GM20000 (cell line): ENCODE results near the gene WFS1.

Experiments used
- DNase-seq: peaks from one replicate; pipeline ENCODE4 v3.0.0; 2012; ENCODE audit warnings: low spot score
- TF ChIP-seq, protein P1 (sequence below): IDR thresholded peaks from 2 replicates; pipeline ENCODE4 v1.5.1; 2012; ENCODE audit warnings: mild to moderate bottlenecking, control low read depth; ENCODE audit errors: extremely low read depth, missing control alignments

Gene WFS1

DNA sequence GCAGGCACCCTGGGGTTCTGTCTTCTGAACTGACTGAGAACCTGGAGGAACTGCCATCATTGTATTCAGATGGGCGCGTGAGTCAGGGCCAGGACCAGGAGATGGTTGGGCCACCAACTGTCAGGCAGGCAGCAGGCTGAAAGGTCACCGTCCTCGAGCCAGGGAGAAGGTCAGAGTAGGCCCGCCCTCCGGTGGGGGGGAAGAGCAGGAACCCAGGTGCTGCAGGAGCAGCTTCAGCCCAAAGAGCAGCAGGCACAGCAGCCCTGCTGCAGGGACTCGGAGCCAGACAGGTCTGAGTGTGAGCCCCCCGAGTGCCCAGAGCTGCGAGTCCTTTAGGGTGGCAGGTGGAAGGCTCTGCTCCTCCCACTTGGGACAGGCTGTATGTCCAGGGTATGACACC, 26.4 kb downstream of the WFS1 start:
- DNase-seq, result no peak
- TF ChIP-seq, protein P1, sequence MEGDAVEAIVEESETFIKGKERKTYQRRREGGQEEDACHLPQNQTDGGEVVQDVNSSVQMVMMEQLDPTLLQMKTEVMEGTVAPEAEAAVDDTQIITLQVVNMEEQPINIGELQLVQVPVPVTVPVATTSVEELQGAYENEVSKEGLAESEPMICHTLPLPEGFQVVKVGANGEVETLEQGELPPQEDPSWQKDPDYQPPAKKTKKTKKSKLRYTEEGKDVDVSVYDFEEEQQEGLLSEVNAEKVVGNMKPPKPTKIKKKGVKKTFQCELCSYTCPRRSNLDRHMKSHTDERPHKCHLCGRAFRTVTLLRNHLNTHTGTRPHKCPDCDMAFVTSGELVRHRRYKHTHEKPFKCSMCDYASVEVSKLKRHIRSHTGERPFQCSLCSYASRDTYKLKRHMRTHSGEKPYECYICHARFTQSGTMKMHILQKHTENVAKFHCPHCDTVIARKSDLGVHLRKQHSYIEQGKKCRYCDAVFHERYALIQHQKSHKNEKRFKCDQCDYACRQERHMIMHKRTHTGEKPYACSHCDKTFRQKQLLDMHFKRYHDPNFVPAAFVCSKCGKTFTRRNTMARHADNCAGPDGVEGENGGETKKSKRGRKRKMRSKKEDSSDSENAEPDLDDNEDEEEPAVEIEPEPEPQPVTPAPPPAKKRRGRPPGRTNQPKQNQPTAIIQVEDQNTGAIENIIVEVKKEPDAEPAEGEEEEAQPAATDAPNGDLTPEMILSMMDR, result no peak

DNA sequence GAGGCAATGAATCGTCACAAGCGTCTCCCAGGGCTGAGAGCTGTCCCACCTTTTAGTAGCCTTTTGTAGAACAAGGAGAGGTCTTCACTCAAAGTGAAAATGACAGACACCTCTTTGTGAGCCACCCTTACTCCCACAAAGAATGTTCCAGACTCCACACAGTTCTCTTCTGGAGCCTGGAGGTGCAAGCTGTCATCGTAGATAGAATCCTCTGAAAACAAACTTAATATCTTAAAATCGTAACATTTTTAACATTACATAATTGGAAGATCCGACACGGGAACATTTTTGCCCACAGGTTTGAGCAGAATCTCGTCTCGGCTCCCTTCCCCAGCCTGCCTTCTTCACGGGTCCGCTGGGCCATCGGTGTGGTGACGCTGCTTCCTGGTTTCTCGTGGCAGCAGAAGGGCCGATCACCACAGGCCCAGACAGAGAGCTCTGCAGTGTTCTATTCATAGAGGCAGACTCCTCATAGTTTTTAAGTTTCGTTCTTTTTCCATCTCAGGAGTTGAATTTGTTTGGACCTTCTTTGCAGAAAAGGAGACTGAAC, 27.7 kb downstream of the WFS1 start:
- TF ChIP-seq, protein P1, result no peak
- no peak for DNase-seq

DNA sequence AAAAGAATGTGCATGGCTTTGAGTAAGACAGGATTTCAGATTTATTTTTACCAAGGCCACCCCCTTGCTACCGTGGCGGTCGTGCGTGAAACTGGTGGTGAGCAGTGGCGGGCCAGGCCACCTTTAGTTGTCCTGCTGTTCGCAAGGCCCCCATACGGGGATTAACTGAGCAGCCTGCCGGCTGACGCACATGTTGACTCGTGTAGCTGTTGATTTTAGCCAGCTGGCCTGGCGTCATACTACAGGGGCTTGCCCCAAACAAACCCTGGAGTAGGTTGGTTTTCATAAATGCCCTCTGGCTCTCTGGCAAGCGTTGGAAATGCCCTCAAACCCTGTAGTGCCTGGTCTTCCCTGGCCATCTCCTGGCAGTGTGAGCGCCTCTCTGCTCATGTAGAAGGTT, 28.4 kb downstream of the WFS1 start:
- TF ChIP-seq, protein P1, result no peak
- no peak for DNase-seq

DNA sequence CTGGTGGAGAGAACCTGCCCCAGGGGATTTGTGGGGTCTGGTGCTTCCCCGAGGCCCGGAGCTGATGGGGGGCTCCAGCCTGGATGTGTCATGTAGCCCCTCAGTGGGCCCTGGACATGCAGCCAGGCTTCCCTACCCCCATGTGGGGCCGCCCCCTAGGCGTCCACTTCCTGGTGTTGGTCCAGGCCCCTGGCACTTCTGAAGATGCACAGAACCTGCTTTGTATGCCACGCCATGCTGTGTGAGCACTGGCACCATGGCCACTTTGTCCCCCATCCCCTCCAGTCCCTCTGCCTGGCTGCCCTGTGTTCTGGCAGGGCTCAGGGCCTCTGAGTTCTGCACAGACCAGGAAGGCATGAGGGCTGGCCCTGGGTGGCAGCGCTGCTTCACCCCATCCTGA, 29.2 kb downstream of the WFS1 start:
- TF ChIP-seq, protein P1, result no peak
- no peak for DNase-seq

DNA sequence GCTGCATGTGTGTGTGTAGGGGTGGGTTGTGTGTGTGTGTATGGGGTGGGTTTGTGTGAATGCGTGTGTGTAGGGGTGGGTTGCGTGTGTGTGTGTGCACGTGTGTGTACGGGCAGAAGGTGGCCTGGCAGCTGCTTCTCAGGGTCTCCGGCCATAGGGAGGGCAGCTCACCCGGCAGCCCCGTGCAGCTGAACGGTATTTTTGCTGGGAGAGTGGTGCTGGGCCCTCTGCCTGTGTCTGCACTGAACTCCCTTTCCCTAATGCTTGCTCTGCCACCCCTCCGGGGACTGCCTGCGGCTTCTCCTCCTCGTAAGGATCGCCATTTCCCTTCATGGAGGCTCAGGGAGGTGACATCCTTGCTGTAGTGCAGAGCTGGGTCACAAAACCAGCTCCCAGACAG, 30.2 kb downstream of the WFS1 start:
- DNase-seq, result no peak
- TF ChIP-seq, protein P1, result no peak

DNA sequence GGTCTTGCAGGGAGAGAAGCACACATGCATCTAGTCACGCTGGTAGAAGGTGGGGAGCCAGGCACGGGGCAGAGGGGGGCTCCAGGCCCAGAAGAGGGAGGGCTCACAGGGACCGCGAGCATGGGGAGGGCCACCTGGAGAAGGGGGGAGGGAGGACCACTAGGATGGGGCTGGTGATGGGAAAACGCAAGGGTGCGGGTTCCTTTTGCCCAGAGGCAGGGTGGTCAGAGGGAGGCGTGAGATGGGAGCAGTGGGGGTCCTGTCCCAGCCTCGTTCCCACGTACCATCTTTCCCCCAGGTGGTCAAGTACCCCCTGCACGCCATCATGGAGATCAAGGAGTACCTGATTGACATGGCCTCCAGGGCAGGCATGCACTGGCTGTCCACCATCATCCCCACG, 30.7 kb downstream of the WFS1 start:
- no peak for DNase-seq
- TF ChIP-seq, protein P1, result no peak

DNA sequence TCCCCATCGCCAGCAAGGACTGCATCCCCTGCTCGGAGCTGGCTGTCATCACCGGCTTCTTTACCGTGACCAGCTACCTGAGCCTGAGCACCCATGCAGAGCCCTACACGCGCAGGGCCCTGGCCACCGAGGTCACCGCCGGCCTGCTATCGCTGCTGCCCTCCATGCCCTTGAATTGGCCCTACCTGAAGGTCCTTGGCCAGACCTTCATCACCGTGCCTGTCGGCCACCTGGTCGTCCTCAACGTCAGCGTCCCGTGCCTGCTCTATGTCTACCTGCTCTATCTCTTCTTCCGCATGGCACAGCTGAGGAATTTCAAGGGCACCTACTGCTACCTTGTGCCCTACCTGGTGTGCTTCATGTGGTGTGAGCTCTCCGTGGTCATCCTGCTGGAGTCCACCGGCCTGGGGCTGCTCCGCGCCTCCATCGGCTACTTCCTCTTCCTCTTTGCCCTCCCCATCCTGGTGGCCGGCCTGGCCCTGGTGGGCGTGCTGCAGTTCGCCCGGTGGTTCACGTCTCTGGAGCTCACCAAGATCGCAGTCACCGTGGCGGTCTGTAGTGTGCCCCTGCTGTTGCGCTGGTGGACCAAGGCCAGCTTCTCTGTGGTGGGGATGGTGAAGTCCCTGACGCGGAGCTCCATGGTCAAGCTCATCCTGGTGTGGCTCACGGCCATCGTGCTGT, 31.5 kb downstream of the WFS1 start:
- DNase-seq, result no peak
- TF ChIP-seq, protein P1, result no peak
